HepG2 (cell line): Measurements from ENCODE around the gene SIVA1. TPM values are rescaled to one million over a fixed set of nuclear protein-coding genes. Genes with fewer than 3 reads are reported as not detected.

Source experiments
- AKAP8 ChIP-seq: sonication (generic); formaldehyde crosslinking; IDR thresholded peaks from 2 replicates; pipeline ENCODE4 v1.5.1; 2020; ENCODE audit warnings: mild to moderate bottlenecking, missing genetic modification reagents
- HNF4A ChIP-seq: sonication (generic); formaldehyde crosslinking; IDR thresholded peaks from 2 replicates; pipeline ENCODE4 v1.4.0; 2020; ENCODE audit warnings: missing genetic modification reagents
- HNRNPL ChIP-seq: fragments of 200-400 bp; formaldehyde crosslinking; IDR thresholded peaks from 2 replicates; pipeline ENCODE4 v1.6.1; 2017; ENCODE audit warnings: mild to moderate bottlenecking, low read depth, low read length
- HOXA7 ChIP-seq: sonication (generic); formaldehyde crosslinking; IDR thresholded peaks from 2 replicates; pipeline ENCODE4 v1.8.1; 2022; ENCODE audit warnings: mild to moderate bottlenecking, missing genetic modification reagents, moderate library complexity
- KLF15 ChIP-seq: sonication (generic); formaldehyde crosslinking; IDR thresholded peaks from 2 replicates; pipeline ENCODE4 v1.8.1; 2023; ENCODE audit warnings: borderline replicate concordance, mild to moderate bottlenecking, inconsistent platforms, missing genetic modification reagents, mixed read lengths
- MAZ ChIP-seq, 2 experiments: sonication (generic) in 1 of 2; formaldehyde crosslinking in 1 of 2; IDR thresholded peaks; 2 replicates each; pipeline versions ENCODE4 v1.5.0 to v1.6.1; 2012 to 2020; ENCODE audit warnings: low read depth in 2 of 2, mild to moderate bottlenecking in 2 of 2, borderline replicate concordance in 1 of 2, improper control_type of control experiment in 1 of 2, low read length in 1 of 2, missing genetic modification reagents in 1 of 2, moderate library complexity in 1 of 2
- NR2F6 ChIP-seq, 2 experiments: IDR thresholded peaks; 2 replicates each; pipeline ENCODE4 v1.6.1; 2016; ENCODE audit warnings: antibody characterized with exemption in 1 of 2, mild to moderate bottlenecking in 1 of 2
- RAD21 ChIP-seq: fragments of 450-650 bp; formaldehyde crosslinking; IDR thresholded peaks from 2 replicates; pipeline ENCODE4 v1.5.0; 2020; ENCODE audit warnings: mild to moderate bottlenecking
- REXO4 ChIP-seq: sonication (generic); formaldehyde crosslinking; IDR thresholded peaks from 2 replicates; pipeline ENCODE4 v1.8.0; 2022; ENCODE audit warnings: missing genetic modification reagents, mild to moderate bottlenecking, borderline replicate concordance
- SALL1 ChIP-seq: sonication (generic); formaldehyde crosslinking; IDR thresholded peaks from 2 replicates; pipeline ENCODE4 v1.8.0; 2022; ENCODE audit warnings: mild to moderate bottlenecking, missing genetic modification reagents
- SP1 ChIP-seq, 2 experiments: fragments of 450-650 bp in 1 of 2; sonication (generic) in 1 of 2; formaldehyde crosslinking in 1 of 2; IDR thresholded peaks; 2 replicates each; pipeline versions ENCODE4 v1.4.0 to v1.6.1; 2016 to 2020; ENCODE audit warnings: missing genetic modification reagents in 1 of 2
- TBX2 ChIP-seq: sonication (generic); formaldehyde crosslinking; IDR thresholded peaks from 2 replicates; pipeline ENCODE4 v1.5.0; 2020; ENCODE audit warnings: missing genetic modification reagents, mild to moderate bottlenecking, borderline replicate concordance
- U2AF2 ChIP-seq: fragments of 200-400 bp; formaldehyde crosslinking; IDR thresholded peaks from 2 replicates; pipeline ENCODE4 v1.6.1; 2017; ENCODE audit warnings: low read depth, mild to moderate bottlenecking, low read length
- YY1 ChIP-seq: IDR thresholded peaks from 2 replicates; pipeline ENCODE4 v1.6.1; 2011; ENCODE audit warnings: low read length, low read depth, moderate library complexity, mild to moderate bottlenecking; ENCODE audit not compliant: insufficient read depth, insufficient replicate concordance
- ZC3H13 ChIP-seq: sonication (generic); formaldehyde crosslinking; IDR thresholded peaks from 2 replicates; pipeline ENCODE4 v1.8.1; 2023; ENCODE audit warnings: mild to moderate bottlenecking, missing genetic modification reagents, moderate library complexity
- ZFP36L1 ChIP-seq: sonication (generic); formaldehyde crosslinking; IDR thresholded peaks from 2 replicates; pipeline ENCODE4 v1.8.0; 2022; ENCODE audit warnings: mild to moderate bottlenecking, missing genetic modification reagents, moderate library complexity
- ZFP82 ChIP-seq: sonication (generic); formaldehyde crosslinking; IDR thresholded peaks from 2 replicates; pipeline ENCODE4 v1.5.1; 2020; ENCODE audit warnings: mild to moderate bottlenecking, missing genetic modification reagents, borderline replicate concordance
- ZFX ChIP-seq: sonication (generic); formaldehyde crosslinking; IDR thresholded peaks from 2 replicates; pipeline ENCODE4 v1.4.0; 2020; ENCODE audit warnings: mild to moderate bottlenecking, low read depth, missing genetic modification reagents, moderate library complexity
- ZNF674 ChIP-seq: sonication (generic); formaldehyde crosslinking; IDR thresholded peaks from 2 replicates; pipeline ENCODE4 v1.5.0; 2020; ENCODE audit warnings: low read depth, mild to moderate bottlenecking, missing genetic modification reagents
- ZNF746 ChIP-seq: sonication (generic); formaldehyde crosslinking; IDR thresholded peaks from 2 replicates; pipeline ENCODE4 v1.8.0; 2022; ENCODE audit warnings: mild to moderate bottlenecking, missing genetic modification reagents
- ZNF772 ChIP-seq: sonication (generic); formaldehyde crosslinking; IDR thresholded peaks from 2 replicates; pipeline ENCODE4 v1.5.0; 2020; ENCODE audit warnings: mild to moderate bottlenecking, missing genetic modification reagents
- ZSCAN21 ChIP-seq: sonication (generic); formaldehyde crosslinking; IDR thresholded peaks from 2 replicates; pipeline ENCODE4 v1.8.0; 2022; ENCODE audit warnings: mild to moderate bottlenecking, missing genetic modification reagents, moderate library complexity, borderline replicate concordance
- polyA plus RNA-seq, 8 experiments: library from polyadenylated mRNA; depleted of rRNA in 3 of 8; stranded (reverse) in 7 of 8; unstranded in 1 of 8; fragments of >200 nt; fragmentation: Illumina TruSeq in 4 of 8; extraction: Trizol in 4 of 8; gene quantifications; 2 replicates each; pipeline versions ENCODE4 v1.2.1 to v1.2.3, GENCODE V29; 2011 to 2016; ENCODE audit warnings: low read depth in 4 of 8, missing spikeins in 1 of 8, mixed read lengths in 1 of 8; ENCODE audit not compliant: insufficient read depth in 1 of 8
- total RNA-seq, 5 experiments: library from RNA; depleted of rRNA; stranded (reverse); fragments of >200 nt; fragmentation: Illumina TruSeq; extraction: Trizol; gene quantifications; 2 replicates each; pipeline ENCODE4 v1.2.3, GENCODE V29; 2016; ENCODE audit warnings: low read depth in 1 of 5
- TF ChIP-seq, protein P1 (sequence below): fragments of 450-650 bp; IDR thresholded peaks from 2 replicates; pipeline ENCODE4 v1.6.1; 2017; ENCODE audit warnings: mild to moderate bottlenecking
- TF ChIP-seq, protein P2 (sequence below): sonication (generic); formaldehyde crosslinking; IDR thresholded peaks from 2 replicates; pipeline ENCODE4 v1.5.0; 2020; ENCODE audit warnings: mild to moderate bottlenecking, missing genetic modification reagents, moderate library complexity

The SIVA1 gene
- total and polyA plus RNA-seq, 2 of the 13 experiments (the other 11 are each of a cell fraction or from before 2014, with no cell fraction given), result 123 to 186 TPM

DNA sequence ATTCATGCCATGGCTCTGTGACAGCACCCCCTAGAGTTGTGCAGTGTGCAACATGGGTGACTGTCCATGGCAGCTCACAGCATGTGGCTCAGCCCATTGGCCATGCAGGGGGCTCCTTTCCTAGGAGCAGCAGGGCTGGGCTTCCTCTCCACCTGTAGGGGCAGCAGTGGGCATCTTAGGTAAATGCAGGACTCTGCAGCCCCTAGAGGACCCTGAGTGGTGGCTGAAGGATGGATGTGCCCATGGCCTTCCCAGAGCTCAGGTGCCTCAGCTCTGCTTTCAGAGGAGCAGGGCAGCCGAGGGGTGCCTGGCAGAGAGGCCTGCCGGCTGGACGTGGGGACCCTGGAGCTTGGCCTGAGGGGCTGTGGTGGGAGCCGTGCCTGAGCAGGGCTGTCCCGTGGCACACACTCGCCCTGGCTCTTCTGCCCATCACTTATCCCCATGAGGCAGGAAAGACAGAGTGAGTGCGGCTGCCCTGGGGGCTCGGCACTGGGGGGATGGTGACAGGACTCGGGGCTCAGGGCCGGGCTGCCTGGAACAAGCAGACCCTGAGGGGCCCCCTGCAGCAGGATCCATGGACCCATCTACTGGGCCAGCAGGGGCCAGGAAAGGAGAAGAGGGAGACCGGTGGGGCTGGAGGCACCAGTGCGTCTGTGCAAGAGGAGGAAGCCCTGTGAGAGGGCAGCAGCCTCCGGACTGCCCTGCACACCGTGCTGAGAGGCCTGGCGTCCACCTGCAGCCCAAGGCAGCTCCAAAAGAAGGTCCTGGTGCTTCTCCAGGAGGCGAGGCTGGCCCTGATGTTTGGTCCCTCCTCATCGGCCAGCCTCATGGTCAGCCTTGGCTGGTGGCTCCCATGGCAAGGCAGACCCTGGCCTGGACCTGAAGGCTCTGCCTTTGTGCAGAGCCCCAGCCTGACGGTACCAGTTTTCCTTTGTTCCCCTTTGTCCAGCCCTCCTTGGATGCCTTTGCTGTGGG lies 21.3 kb upstream of the SIVA1 start (continued):
- peak; percentile 36 for TF ChIP-seq YY1
- no peak for TF ChIP-seq ZNF746
- TF ChIP-seq HNF4A (CRISPR knock-in tag), result 0 out of 2 replicates have a peak, but pooled peaks have one; percentile 10
- TF ChIP-seq TBX2 (CRISPR knock-in tag), result 0 out of 2 replicates have a peak, but pooled peaks have one; percentile 30
- TF ChIP-seq, protein P1, sequence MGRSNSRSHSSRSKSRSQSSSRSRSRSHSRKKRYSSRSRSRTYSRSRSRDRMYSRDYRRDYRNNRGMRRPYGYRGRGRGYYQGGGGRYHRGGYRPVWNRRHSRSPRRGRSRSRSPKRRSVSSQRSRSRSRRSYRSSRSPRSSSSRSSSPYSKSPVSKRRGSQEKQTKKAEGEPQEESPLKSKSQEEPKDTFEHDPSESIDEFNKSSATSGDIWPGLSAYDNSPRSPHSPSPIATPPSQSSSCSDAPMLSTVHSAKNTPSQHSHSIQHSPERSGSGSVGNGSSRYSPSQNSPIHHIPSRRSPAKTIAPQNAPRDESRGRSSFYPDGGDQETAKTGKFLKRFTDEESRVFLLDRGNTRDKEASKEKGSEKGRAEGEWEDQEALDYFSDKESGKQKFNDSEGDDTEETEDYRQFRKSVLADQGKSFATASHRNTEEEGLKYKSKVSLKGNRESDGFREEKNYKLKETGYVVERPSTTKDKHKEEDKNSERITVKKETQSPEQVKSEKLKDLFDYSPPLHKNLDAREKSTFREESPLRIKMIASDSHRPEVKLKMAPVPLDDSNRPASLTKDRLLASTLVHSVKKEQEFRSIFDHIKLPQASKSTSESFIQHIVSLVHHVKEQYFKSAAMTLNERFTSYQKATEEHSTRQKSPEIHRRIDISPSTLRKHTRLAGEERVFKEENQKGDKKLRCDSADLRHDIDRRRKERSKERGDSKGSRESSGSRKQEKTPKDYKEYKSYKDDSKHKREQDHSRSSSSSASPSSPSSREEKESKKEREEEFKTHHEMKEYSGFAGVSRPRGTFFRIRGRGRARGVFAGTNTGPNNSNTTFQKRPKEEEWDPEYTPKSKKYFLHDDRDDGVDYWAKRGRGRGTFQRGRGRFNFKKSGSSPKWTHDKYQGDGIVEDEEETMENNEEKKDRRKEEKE, result no peak
- TF ChIP-seq HNRNPL, result 0 out of 2 replicates have a peak, but pooled peaks have one; percentile 49
- no peak for TF ChIP-seq HOXA7
- TF ChIP-seq ZFP36L1, result 0 out of 2 replicates have a peak, but pooled peaks have one; percentile 26
- TF ChIP-seq NR2F6 (IDR thresholded peaks at IDR 0.05), result no peak
- TF ChIP-seq NR2F6 (CRISPR knock-in tag; IDR thresholded peaks at IDR 0.05), result peak; percentile 14; the same call in 1 of the 2 replicates
- TF ChIP-seq SP1 (IDR thresholded peaks at IDR 0.05), result no peak
- TF ChIP-seq SP1 (CRISPR knock-in tag; IDR thresholded peaks at IDR 0.05), result 0 out of 2 replicates have a peak, but pooled peaks have one; percentile 9
- TF ChIP-seq MAZ (IDR thresholded peaks at IDR 0.05; ENCODE audit: borderline replicate concordance, low read depth, low read length), result no peak
- no peak for TF ChIP-seq MAZ (CRISPR knock-in tag; IDR thresholded peaks at IDR 0.05; ENCODE audit: low read depth)
- no peak for TF ChIP-seq ZFP82
- peak; percentile 61; the same call in 1 of the 2 replicates for TF ChIP-seq SALL1
- 0 out of 2 replicates have a peak, but pooled peaks have one; percentile 15 for TF ChIP-seq ZFX (CRISPR knock-in tag)
- TF ChIP-seq U2AF2, result no peak
- no peak for TF ChIP-seq KLF15 (CRISPR knock-in tag)
- TF ChIP-seq RAD21 (CRISPR knock-in tag), result 0 out of 2 replicates have a peak, but pooled peaks have one; percentile 45
- TF ChIP-seq, protein P2, sequence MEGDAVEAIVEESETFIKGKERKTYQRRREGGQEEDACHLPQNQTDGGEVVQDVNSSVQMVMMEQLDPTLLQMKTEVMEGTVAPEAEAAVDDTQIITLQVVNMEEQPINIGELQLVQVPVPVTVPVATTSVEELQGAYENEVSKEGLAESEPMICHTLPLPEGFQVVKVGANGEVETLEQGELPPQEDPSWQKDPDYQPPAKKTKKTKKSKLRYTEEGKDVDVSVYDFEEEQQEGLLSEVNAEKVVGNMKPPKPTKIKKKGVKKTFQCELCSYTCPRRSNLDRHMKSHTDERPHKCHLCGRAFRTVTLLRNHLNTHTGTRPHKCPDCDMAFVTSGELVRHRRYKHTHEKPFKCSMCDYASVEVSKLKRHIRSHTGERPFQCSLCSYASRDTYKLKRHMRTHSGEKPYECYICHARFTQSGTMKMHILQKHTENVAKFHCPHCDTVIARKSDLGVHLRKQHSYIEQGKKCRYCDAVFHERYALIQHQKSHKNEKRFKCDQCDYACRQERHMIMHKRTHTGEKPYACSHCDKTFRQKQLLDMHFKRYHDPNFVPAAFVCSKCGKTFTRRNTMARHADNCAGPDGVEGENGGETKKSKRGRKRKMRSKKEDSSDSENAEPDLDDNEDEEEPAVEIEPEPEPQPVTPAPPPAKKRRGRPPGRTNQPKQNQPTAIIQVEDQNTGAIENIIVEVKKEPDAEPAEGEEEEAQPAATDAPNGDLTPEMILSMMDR (CRISPR knock-in tag), result peak; percentile 66
- TF ChIP-seq ZSCAN21 (CRISPR knock-in tag), result peak; percentile 24; the same call in 1 of the 2 replicates
- TF ChIP-seq ZNF772 (CRISPR knock-in tag), result 0 out of 2 replicates have a peak, but pooled peaks have one; percentile 35
- TF ChIP-seq REXO4 (CRISPR knock-in tag), result no peak
- peak; percentile 85 for TF ChIP-seq AKAP8
- TF ChIP-seq ZC3H13, result no peak
- no peak for TF ChIP-seq ZNF674 (CRISPR knock-in tag)
- TF ChIP-seq, all 625 proteins: peak for 35
